HG02938 (cell line): ENCODE measurements around the gene SORL1-AS1.

Experiments used
- ATAC-seq: cut with Tn5 transposase; IDR thresholded peaks from one replicate; pipeline ENCODE4 v1.9.1; 2021; ENCODE audit warnings: mild to moderate bottlenecking, moderate library complexity; ENCODE audit not compliant: unreplicated experiment

The SORL1-AS1 gene

GRCh38 chr11:121476379-121477032 lies 23.7 kb upstream of the SORL1-AS1 start:
- no peak for ATAC-seq

- no peak for ATAC-seq
Measured at GRCh38 chr11:121474680-121475079, 21.9 kb upstream of the SORL1-AS1 start.

- ATAC-seq = no peak
Measured at GRCh38 chr11:121473064-121473777, 20.5 kb upstream of the SORL1-AS1 start.

- ATAC-seq = no peak
Measured at GRCh38 chr11:121472312-121472711, 19.5 kb upstream of the SORL1-AS1 start.

GRCh38 chr11:121471167-121471566 lies 18.4 kb upstream of the SORL1-AS1 start:
- ATAC-seq = no peak

- ATAC-seq = no peak
Measured at GRCh38 chr11:121469910-121470309, 17.1 kb upstream of the SORL1-AS1 start.

- ATAC-seq = peak; percentile 47
Measured at GRCh38 chr11:121467965-121468364, 15.2 kb upstream of the SORL1-AS1 start.

GRCh38 chr11:121467471-121467870 lies 14.7 kb upstream of the SORL1-AS1 start:
- ATAC-seq = no peak

- no peak for ATAC-seq
Measured at GRCh38 chr11:121466063-121466794, 13.5 kb upstream of the SORL1-AS1 start.

- ATAC-seq = no peak
Measured at GRCh38 chr11:121465709-121466062, 12.9 kb upstream of the SORL1-AS1 start.

- peak; percentile 41 for ATAC-seq
Measured at GRCh38 chr11:121464352-121464946, 11.7 kb upstream of the SORL1-AS1 start.

GRCh38 chr11:121463689-121464335 lies 11.0 kb upstream of the SORL1-AS1 start:
- peak; percentile 1 for ATAC-seq

- ATAC-seq = no peak
Measured at GRCh38 chr11:121461843-121462242, 9.1 kb upstream of the SORL1-AS1 start.

- no peak for ATAC-seq
Measured at GRCh38 chr11:121460941-121461514, 8.3 kb upstream of the SORL1-AS1 start.

- no peak for ATAC-seq
Measured at GRCh38 chr11:121459413-121460017, 6.7 kb upstream of the SORL1-AS1 start.

GRCh38 chr11:121458551-121458950 lies 5.8 kb upstream of the SORL1-AS1 start:
- ATAC-seq = no peak

- no peak for ATAC-seq
Measured at GRCh38 chr11:121456816-121457431, 4.2 kb upstream of the SORL1-AS1 start.

- ATAC-seq = no peak
Measured at GRCh38 chr11:121456151-121456550, 3.4 kb upstream of the SORL1-AS1 start.

GRCh38 chr11:121455115-121455514 lies 2.3 kb upstream of the SORL1-AS1 start:
- no peak for ATAC-seq
